ENCODE results near the gene PCGF2.

The PCGF2 gene

GRCh38 chr17:38719943-38720641 lies 28.0 kb downstream of the PCGF2 start:
- no peak for TF ChIP-seq CTCF (IDR thresholded peaks at IDR 0.05; ENCODE audit: extremely low read depth, insufficient read depth, missing control alignments)
- in situ Hi-C loops (cut with MboI; ENCODE audit: low pct_unique_long_range_greater_than_20kb, low sequenced_read_pairs, unreplicated experiment) = no loop called here
- no peak for DNase-seq (ENCODE audit: low spot score)

- in situ Hi-C loops (cut with MboI; ENCODE audit: low pct_unique_long_range_greater_than_20kb, low sequenced_read_pairs, unreplicated experiment) = no loop called here
- TF ChIP-seq CTCF (IDR thresholded peaks at IDR 0.05; ENCODE audit: extremely low read depth, insufficient read depth, missing control alignments) = no peak
- DNase-seq (ENCODE audit: low spot score) = no peak
Observed at GRCh38 chr17:38719289-38719942, 28.7 kb downstream of the PCGF2 start.

- TF ChIP-seq CTCF (IDR thresholded peaks at IDR 0.05; ENCODE audit: extremely low read depth, insufficient read depth, missing control alignments) = no peak
- in situ Hi-C loops (cut with MboI; ENCODE audit: low pct_unique_long_range_greater_than_20kb, low sequenced_read_pairs, unreplicated experiment) = no loop called here
- no peak for DNase-seq (ENCODE audit: low spot score)
Observed at GRCh38 chr17:38717139-38717745, 30.9 kb downstream of the PCGF2 start.

GRCh38 chr17:38716368-38717005 lies 31.6 kb downstream of the PCGF2 start:
- in situ Hi-C loops (cut with MboI; ENCODE audit: low pct_unique_long_range_greater_than_20kb, low sequenced_read_pairs, unreplicated experiment) = no loop called here
- no peak for TF ChIP-seq CTCF (IDR thresholded peaks at IDR 0.05; ENCODE audit: extremely low read depth, insufficient read depth, missing control alignments)
- DNase-seq (ENCODE audit: low spot score) = no peak

GRCh38 chr17:38715216-38715943 lies 32.8 kb downstream of the PCGF2 start:
- TF ChIP-seq CTCF (IDR thresholded peaks at IDR 0.05; ENCODE audit: extremely low read depth, insufficient read depth, missing control alignments) = no peak
- in situ Hi-C loops (cut with MboI; ENCODE audit: low pct_unique_long_range_greater_than_20kb, low sequenced_read_pairs, unreplicated experiment) = no loop called here
- no peak for DNase-seq (ENCODE audit: low spot score)

- no peak for DNase-seq (ENCODE audit: low spot score)
- in situ Hi-C loops (cut with MboI; ENCODE audit: low pct_unique_long_range_greater_than_20kb, low sequenced_read_pairs, unreplicated experiment) = no loop called here
- TF ChIP-seq CTCF (IDR thresholded peaks at IDR 0.05; ENCODE audit: extremely low read depth, insufficient read depth, missing control alignments) = no peak
Observed at GRCh38 chr17:38713456-38714075, 34.6 kb downstream of the PCGF2 start.
